Breast epithelium (tissue), 3 donors: Measurements from ENCODE around the gene ARL3.

Source experiments
- CTCF ChIP-seq, 3 donors: fragments of 450-650 bp; IDR thresholded peaks; one replicate each; pipeline ENCODE4 v1.5.1; 2016 to 2017; ENCODE audit warnings: antibody characterized with exemption in 3 of 3, mild to moderate bottlenecking in 3 of 3, moderate library complexity in 3 of 3
- POLR2A ChIP-seq: fragments of 450-650 bp; IDR thresholded peaks from one replicate; pipeline ENCODE4 v1.6.1; 2016; ENCODE audit warnings: antibody characterized with exemption, mild to moderate bottlenecking, moderate library complexity

GRCh38 chr10:102762401-102763015 lies 48.3 kb upstream of the ARL3 start:
- TF ChIP-seq CTCF (IDR thresholded peaks at IDR 0.05) (no peak), POLR2A (no peak)
